ENCODE results near the gene TSPAN17.

The TSPAN17 gene

GRCh38 chr5:176685010-176685409, 37.7 kb downstream of the TSPAN17 start:
- in situ Hi-C loops (cut with MboI; ENCODE audit: low pct_unique_long_range_greater_than_20kb, low sequenced_read_pairs, unreplicated experiment), result no loop called here
- DNase-seq (ENCODE audit: low spot score), result no peak
- TF ChIP-seq, protein P1, sequence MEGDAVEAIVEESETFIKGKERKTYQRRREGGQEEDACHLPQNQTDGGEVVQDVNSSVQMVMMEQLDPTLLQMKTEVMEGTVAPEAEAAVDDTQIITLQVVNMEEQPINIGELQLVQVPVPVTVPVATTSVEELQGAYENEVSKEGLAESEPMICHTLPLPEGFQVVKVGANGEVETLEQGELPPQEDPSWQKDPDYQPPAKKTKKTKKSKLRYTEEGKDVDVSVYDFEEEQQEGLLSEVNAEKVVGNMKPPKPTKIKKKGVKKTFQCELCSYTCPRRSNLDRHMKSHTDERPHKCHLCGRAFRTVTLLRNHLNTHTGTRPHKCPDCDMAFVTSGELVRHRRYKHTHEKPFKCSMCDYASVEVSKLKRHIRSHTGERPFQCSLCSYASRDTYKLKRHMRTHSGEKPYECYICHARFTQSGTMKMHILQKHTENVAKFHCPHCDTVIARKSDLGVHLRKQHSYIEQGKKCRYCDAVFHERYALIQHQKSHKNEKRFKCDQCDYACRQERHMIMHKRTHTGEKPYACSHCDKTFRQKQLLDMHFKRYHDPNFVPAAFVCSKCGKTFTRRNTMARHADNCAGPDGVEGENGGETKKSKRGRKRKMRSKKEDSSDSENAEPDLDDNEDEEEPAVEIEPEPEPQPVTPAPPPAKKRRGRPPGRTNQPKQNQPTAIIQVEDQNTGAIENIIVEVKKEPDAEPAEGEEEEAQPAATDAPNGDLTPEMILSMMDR (IDR thresholded peaks at IDR 0.05; ENCODE audit: extremely low read depth, insufficient read depth, missing control alignments), result no peak

GRCh38 chr5:176687247-176687646, 40.0 kb downstream of the TSPAN17 start:
- TF ChIP-seq, protein P1 (IDR thresholded peaks at IDR 0.05; ENCODE audit: extremely low read depth, insufficient read depth, missing control alignments), result no peak
- no peak for DNase-seq (ENCODE audit: low spot score)
- in situ Hi-C loops (cut with MboI; ENCODE audit: low pct_unique_long_range_greater_than_20kb, low sequenced_read_pairs, unreplicated experiment), result no loop called here

- in situ Hi-C loops (cut with MboI; ENCODE audit: low pct_unique_long_range_greater_than_20kb, low sequenced_read_pairs, unreplicated experiment), result no loop called here
- TF ChIP-seq, protein P1 (IDR thresholded peaks at IDR 0.05; ENCODE audit: extremely low read depth, insufficient read depth, missing control alignments), result no peak
- DNase-seq (ENCODE audit: low spot score), result no peak
Measured at GRCh38 chr5:176687881-176688280, 40.6 kb downstream of the TSPAN17 start.

- in situ Hi-C loops (cut with MboI; ENCODE audit: low pct_unique_long_range_greater_than_20kb, low sequenced_read_pairs, unreplicated experiment), result no loop called here
- DNase-seq (ENCODE audit: low spot score), result no peak
- TF ChIP-seq, protein P1 (IDR thresholded peaks at IDR 0.05; ENCODE audit: extremely low read depth, insufficient read depth, missing control alignments), result no peak
Measured at GRCh38 chr5:176690911-176691310, 43.6 kb downstream of the TSPAN17 start.

GRCh38 chr5:176691524-176691923, 44.2 kb downstream of the TSPAN17 start:
- TF ChIP-seq, protein P1 (IDR thresholded peaks at IDR 0.05; ENCODE audit: extremely low read depth, insufficient read depth, missing control alignments), result no peak
- DNase-seq (ENCODE audit: low spot score), result no peak
- in situ Hi-C loops (cut with MboI; ENCODE audit: low pct_unique_long_range_greater_than_20kb, low sequenced_read_pairs, unreplicated experiment), result no loop called here

DNA sequence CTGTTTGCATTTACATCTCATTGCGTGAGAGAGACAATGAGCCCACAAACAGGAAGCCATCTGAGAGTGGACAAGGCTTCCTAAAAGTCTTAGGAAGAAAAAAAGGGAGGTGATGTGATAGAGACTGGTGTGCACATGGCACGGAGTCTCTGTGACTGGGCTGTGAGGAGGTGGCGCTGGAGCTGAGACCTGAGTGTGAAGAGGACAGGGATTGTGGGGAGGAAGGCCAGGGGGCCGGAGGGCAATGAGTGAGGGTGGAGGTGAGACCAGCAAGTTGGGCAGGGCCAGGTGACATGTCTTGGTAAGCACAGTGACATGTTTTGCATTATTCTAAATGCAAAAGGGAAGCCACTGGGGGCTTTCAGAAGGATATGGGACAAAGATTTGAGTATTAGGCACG, 45.0 kb downstream of the TSPAN17 start:
- no peak for DNase-seq (ENCODE audit: low spot score)
- in situ Hi-C loops (cut with MboI; ENCODE audit: low pct_unique_long_range_greater_than_20kb, low sequenced_read_pairs, unreplicated experiment), result no loop called here
- TF ChIP-seq, protein P1 (IDR thresholded peaks at IDR 0.05; ENCODE audit: extremely low read depth, insufficient read depth, missing control alignments), result no peak
